SU-DHL-6 (cell line): ENCODE results near the gene EYA2.

Experiments used
- H2AFZ ChIP-seq: fragments of 200-600 bp; sonication (generic); 2 replicates; pipeline ENCODE4 v1.6.1; 2014; ENCODE audit warnings: low read depth, mild to moderate bottlenecking, moderate library complexity, mixed read lengths, antibody characterized with exemption, low read length; ENCODE audit not compliant: severe bottlenecking
- H3F3A ChIP-seq: fragments of 200-600 bp; shearing (Covaris generic); 2 replicates; pipeline ENCODE4 v1.6.0; 2016; ENCODE audit warnings: antibody characterized with exemption, mild to moderate bottlenecking; ENCODE audit not compliant: insufficient read depth
- H3K27ac ChIP-seq: fragments of 200-600 bp; sonication (generic); 2 replicates; pipeline ENCODE4 v1.5.1; 2016; ENCODE audit warnings: low read depth, mild to moderate bottlenecking, low read length, moderate library complexity, mixed read lengths
- H3K27me3 ChIP-seq: fragments of 200-600 bp; sonication (generic), shearing (Covaris generic); 2 replicates; pipeline ENCODE4 v1.6.0; 2014; ENCODE audit warnings: mild to moderate bottlenecking, low read length
- H3K36me3 ChIP-seq: fragments of 200-600 bp; sonication (generic); 2 replicates; pipeline ENCODE4 v1.6.1; 2014; ENCODE audit warnings: mild to moderate bottlenecking, low read length, mixed read lengths
- H3K4me2 ChIP-seq: fragments of 300-600, 200-600 bp; shearing (Covaris generic), sonication (generic); 2 replicates; pipeline ENCODE4 v1.6.0; 2014; ENCODE audit warnings: low read length, low read depth, mild to moderate bottlenecking; ENCODE audit not compliant: poor library complexity, severe bottlenecking
- H3K4me3 ChIP-seq: fragments of 200-600 bp; sonication (generic); 2 replicates; pipeline ENCODE4 v1.5.1; 2014; ENCODE audit warnings: antibody characterized with exemption, low read length, mild to moderate bottlenecking, mixed read lengths; ENCODE audit not compliant: insufficient read depth, poor library complexity, severe bottlenecking
- H3K79me2 ChIP-seq: fragments of 200-600 bp; sonication (generic); 2 replicates; pipeline ENCODE4 v1.6.1; 2014; ENCODE audit warnings: mild to moderate bottlenecking, low read length, moderate library complexity; ENCODE audit not compliant: insufficient read depth
- H3K9ac ChIP-seq: fragments of 200-600 bp; sonication (generic); 2 replicates; pipeline ENCODE4 v1.7.0; 2014; ENCODE audit warnings: mild to moderate bottlenecking, low read length
- H3K9me2 ChIP-seq: fragments of 200-600 bp; sonication (generic); replicated peaks from 2 replicates; pipeline ENCODE4 v1.6.1; 2014; ENCODE audit warnings: low read length; ENCODE audit not compliant: insufficient read depth
- H3K9me3 ChIP-seq: fragments of 200-600 bp; sonication (generic); 2 replicates; pipeline ENCODE4 v1.6.1; 2014; ENCODE audit warnings: low read length, mixed read lengths; ENCODE audit not compliant: insufficient read depth
- H4K20me1 ChIP-seq: fragments of 200-600 bp; sonication (generic); 2 replicates; pipeline ENCODE4 v1.6.1; 2014; ENCODE audit warnings: low read depth, mild to moderate bottlenecking, antibody characterized with exemption, low read length, moderate library complexity, mixed read lengths
- CTCF ChIP-seq: fragments of 200-600 bp; sonication (generic); IDR thresholded peaks from one replicate; pipeline ENCODE4 v1.5.1; 2017; ENCODE audit warnings: antibody characterized with exemption, mild to moderate bottlenecking, low read length, moderate library complexity; ENCODE audit not compliant: insufficient read depth, poor library complexity, severe bottlenecking
- EZH2phosphoT487 ChIP-seq: fragments of 200-600 bp; sonication (generic), shearing (Covaris generic); conservative IDR thresholded peaks from 2 replicates; pipeline ENCODE4 v1.6.1; 2018; ENCODE audit warnings: mild to moderate bottlenecking, antibody characterized with exemption, low read length, moderate library complexity, mixed read lengths

EYA2 gene

GRCh38 chr20:46946181-46946624 lies 51.6 kb downstream of the EYA2 start:
- Histone ChIP-seq H3K9me2 (no peaks in the 10 kb centered on the region), H3K9me3 (no peaks in the 10 kb centered on the region), H3K36me3 (no peaks in the 10 kb centered on the region), H3K4me2 (no peak overlapping the region), H3K9ac (no peak overlapping the region), H4K20me1 (no peaks in the 10 kb centered on the region), H3K27me3 (no peaks in the 10 kb centered on the region), H2AFZ (no peak overlapping the region), H3K27ac (no peak overlapping the region), H3K79me2 (no peaks in the 10 kb centered on the region), H3F3A (no peaks in the 10 kb centered on the region), H3K4me3 (no peak overlapping the region)
- TF ChIP-seq CTCF: no peak

- no peak overlapping the region for H3K4me3 ChIP-seq
- no peak overlapping the region for H3K27ac ChIP-seq
- no peak for TF ChIP-seq CTCF
- no peak for TF ChIP-seq EZH2phosphoT487
- H3F3A ChIP-seq: no peaks in the 10 kb centered on the region
- no peaks in the 10 kb centered on the region for H3K79me2 ChIP-seq
- H2AFZ ChIP-seq: no peak overlapping the region
- no peaks in the 10 kb centered on the region for H3K9me3 ChIP-seq
- H3K9ac ChIP-seq: no peak overlapping the region
- no peaks in the 10 kb centered on the region for H3K9me2 ChIP-seq
- no peaks in the 10 kb centered on the region for H3K27me3 ChIP-seq
- no peaks in the 10 kb centered on the region for H4K20me1 ChIP-seq
- no peaks in the 10 kb centered on the region for H3K36me3 ChIP-seq
- H3K4me2 ChIP-seq: no peak overlapping the region
Observed at GRCh38 chr20:46946796-46947195, 52.2 kb downstream of the EYA2 start.

GRCh38 chr20:46948081-46948480 lies 53.4 kb downstream of the EYA2 start:
- no peaks in the 10 kb centered on the region for H4K20me1 ChIP-seq
- H3K79me2 ChIP-seq: no peaks in the 10 kb centered on the region
- no peaks in the 10 kb centered on the region for H3K36me3 ChIP-seq
- no peaks in the 10 kb centered on the region for H3K9me2 ChIP-seq
- H3K27ac ChIP-seq: no peak overlapping the region
- H3K4me3 ChIP-seq: no peak overlapping the region
- no peaks in the 10 kb centered on the region for H3K27me3 ChIP-seq
- no peaks in the 10 kb centered on the region for H3K9me3 ChIP-seq
- TF ChIP-seq EZH2phosphoT487 (no peak), CTCF (no peak)
- no peak overlapping the region for H2AFZ ChIP-seq
- no peaks in the 10 kb centered on the region for H3F3A ChIP-seq
- H3K4me2 ChIP-seq: no peak overlapping the region
- no peak overlapping the region for H3K9ac ChIP-seq

GRCh38 chr20:46951405-46951804 lies 56.8 kb downstream of the EYA2 start:
- no peaks in the 10 kb centered on the region for H3K27me3 ChIP-seq
- no peak overlapping the region for H3K4me3 ChIP-seq
- no peaks in the 10 kb centered on the region for H3K9me3 ChIP-seq
- H3F3A ChIP-seq: no peaks in the 10 kb centered on the region
- H3K79me2 ChIP-seq: no peaks in the 10 kb centered on the region
- no peak overlapping the region for H2AFZ ChIP-seq
- H3K27ac ChIP-seq: no peak overlapping the region
- no peaks in the 10 kb centered on the region for H3K9me2 ChIP-seq
- H4K20me1 ChIP-seq: no peaks in the 10 kb centered on the region
- H3K9ac ChIP-seq: no peak overlapping the region
- H3K4me2 ChIP-seq: no peak overlapping the region
- no peaks in the 10 kb centered on the region for H3K36me3 ChIP-seq
- TF ChIP-seq EZH2phosphoT487: no peak
- TF ChIP-seq CTCF: no peak
